ENCODE data around the gene TMEM169.
"Not testable (repeated sequence)": the region's sequence is repeated elsewhere in the genome, so short reads cannot be mapped to it uniquely, and the experiment has no call there.

TMEM169 gene

DNA sequence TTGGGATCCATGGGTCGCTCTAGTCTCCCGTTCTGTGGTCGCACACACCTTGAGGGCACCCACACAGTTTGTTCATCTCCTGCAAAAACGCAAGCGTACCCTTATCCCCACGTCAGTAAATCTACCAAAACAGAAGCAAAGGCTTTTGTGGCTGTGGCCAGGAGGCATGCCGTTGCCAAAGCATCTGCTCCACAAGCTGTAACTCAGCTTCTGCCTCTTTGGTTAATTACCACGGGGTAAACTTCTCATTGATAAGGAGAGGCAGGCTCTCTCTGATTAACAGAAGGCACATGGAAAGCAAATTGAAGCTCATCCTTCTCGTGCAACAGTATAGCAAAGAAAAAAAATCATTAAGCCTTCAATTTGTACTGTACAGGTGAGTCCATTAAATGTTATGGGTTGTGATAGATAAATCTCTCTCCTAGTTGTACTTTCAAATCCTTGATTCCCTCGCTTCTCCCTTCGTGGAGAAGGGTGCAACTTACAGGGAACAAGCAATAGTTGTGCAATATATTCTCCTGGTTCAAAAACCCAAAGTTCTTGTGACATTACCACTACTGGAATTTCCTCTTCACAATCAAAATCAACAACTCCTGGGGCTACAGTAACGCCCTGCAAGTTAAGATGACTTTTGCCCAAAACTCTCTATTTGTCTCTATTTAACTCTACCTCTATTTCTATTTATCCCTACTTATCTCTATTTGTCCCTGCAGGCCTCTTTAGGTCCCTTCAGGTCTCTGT, 10.4 kb upstream of the TMEM169 start:
- no peak for DNase-seq (ENCODE audit: low read depth in 3 of 3)

DNA sequence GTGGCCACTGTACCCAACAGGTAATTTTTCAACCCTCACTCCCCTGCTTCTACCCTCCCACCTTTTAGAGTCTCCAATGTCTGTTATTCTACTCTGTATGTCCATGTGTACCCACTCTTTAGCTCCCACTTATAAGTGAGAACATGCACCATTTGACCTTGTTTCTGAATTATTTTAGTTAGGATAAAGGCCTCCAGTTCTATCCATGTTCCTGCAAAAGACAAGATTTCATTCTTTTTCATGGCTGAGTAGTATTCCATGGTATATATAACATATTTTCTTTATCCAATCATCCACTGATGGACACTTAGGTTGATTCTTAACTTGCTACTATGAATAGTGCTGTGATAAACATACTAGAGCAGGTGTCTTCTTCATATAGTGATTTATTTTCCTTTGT, 9.2 kb upstream of the TMEM169 start:
- DNase-seq (ENCODE audit: low read depth in 3 of 3): no peak

DNA sequence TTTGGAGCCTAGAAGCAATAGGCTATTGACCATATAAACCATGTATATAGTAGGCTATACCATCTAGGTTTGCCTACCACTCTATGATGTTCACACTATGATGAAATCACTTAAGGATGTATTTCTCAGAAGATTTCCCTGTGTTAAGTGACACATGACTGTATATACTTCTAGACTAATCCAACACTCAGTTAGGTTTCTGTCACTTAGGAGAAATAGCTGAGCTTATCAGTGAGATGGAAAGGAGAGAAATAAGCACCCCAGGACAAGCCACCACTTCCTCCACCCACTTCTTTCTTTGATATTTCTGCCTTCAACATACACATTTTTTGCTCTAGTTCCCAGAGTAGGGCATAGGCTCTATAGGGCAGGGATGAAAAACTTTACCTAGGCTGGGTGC, 7.9 kb upstream of the TMEM169 start:
- DNase-seq (ENCODE audit: low read depth in 3 of 3): no peak

DNA sequence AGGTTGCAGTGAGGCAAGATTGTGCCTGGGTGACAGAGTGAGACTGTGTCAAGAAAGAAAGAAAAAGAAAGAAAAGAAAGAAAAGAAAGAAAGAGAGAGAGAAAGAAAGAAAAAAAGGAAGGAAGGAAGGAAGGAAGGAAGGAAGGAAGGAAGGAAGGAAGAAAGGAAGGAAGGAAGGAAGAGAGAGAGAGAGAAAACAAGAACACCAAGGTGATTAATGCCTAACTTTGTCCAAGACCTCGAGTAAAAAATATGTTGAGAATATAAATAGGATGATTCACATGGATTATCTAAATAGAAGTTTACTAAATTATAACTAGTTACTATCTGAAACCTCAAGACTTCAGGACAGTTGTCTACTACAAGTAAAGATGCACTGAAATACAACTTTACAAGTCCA, 7.3 kb upstream of the TMEM169 start:
- DNase-seq (ENCODE audit: low read depth in 3 of 3): no peak

DNA sequence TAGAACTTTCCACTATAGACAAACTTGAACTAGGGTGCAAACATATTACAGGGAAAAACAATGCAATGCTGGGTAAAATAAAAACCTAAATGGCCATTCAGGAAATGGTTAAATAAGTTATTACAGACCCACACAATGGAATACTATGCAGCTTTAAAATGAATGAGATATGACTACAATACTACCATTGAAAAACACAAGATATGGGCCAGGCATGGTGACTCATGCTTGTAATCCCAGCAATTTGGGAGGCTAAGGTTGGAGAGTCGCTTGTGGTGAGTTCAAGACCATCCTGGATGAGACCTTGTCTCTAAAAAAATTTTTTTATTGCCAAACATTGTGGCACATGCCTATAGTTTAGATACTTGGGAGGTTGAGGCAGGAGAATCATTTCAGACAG, 6.9 kb upstream of the TMEM169 start:
- no peak for DNase-seq (ENCODE audit: low read depth in 3 of 3)

DNA sequence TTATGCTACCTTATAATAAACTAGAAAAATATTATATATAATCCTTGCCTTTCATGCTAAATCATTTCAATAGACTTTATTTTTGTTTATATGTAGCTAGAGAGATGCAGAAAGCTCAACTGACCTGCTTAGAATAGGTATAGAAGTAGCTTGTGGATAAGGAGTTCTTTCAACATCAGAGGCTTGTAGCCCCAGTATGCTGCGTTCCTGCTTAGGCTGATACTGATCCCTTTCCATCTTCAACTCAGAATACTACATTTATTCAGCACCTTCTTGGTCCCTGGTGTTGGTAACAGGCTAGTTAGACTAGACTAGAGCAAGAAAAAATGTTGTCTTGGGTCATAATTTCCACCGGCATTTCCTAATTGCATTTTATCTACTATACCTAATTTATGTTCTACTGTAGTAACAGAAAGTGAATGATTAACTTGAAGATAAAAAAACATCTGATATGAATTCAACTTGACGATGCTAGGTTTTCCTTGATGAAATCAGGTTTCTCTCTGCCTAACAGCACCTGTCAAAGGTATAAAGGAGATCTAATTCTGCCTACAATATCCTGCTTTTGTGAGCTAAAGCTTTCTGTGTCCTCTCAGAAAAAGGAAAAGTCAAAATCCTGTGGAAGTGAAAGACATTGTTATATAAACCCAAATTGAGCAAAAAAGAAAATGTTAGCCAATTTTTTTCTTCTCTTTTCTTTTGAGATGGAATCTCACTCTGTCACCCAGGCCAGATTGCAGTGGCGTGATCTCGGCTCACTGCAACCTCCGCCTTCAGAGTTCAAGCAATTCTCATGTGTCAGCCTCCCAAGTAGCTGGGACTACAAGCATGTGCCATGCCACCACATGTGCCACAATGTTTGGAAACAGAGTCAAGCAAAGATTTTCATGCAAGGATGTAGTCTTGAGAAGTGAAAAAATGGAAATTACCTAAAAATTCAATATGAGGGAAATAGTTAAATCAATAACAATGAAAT, 5.9 kb upstream of the TMEM169 start:
- no peak for DNase-seq (ENCODE audit: low read depth in 3 of 3)

DNA sequence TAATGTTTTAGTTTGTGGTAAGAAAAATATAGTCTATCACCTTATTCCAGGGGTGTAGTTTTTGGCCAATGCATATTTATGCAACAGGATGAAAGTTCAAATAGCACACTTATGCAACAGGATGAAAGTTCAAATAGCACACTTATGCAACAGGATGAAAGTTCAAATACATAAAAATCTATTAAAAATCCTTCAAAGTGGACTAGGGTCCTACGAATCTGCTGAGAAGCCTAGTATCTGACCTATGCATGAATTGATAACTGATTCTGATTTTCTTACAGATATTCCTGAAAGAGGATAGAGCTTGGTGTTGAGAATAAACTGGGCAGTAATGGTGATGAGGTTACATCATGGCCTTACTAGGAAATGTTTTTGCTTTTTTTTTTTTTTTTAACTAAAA, 2.9 kb upstream of the TMEM169 start:
- no peak for DNase-seq (ENCODE audit: low read depth in 3 of 3)

DNA sequence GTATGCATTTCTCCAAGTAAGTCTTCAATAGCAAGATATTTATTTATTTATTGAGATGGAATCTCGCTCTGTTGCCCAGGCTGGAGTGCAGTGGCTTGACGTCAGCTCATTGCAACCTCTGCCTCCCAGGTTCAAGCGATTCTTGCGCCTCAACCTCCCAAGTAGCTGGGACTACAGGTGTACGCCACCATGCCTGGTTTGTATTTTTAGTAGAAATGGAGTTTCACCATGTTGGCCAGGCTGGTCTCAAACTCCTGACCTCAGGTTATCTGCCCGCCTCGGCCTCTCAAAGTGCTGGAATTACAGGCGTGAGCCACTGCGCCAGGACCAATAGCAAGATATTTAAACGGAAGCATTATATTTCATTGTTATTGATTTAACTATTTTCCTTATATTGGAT, 1.7 kb upstream of the TMEM169 start:
- DNase-seq (ENCODE audit: low read depth in 3 of 3): not testable (repeated sequence)

DNA sequence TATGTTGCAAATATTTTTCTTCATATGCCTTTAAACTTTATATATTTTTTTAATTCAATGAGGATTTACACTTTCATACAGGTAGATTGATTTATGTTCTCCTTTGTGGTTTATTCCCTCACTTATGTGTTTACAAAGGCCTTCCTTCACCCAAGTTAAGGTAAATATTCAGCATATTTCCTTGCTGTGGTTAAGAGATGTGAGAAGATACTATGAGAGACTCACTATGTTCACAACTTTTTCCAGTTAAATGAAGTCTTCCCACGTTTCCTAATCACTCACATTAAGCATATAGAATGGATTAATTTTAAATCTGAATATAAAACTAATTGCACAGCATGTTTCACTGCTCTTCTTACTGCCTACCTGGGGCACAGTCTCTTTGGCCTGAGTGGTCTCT, 707 bp upstream of the TMEM169 start:
- DNase-seq (ENCODE audit: low read depth in 3 of 3): no peak

DNA sequence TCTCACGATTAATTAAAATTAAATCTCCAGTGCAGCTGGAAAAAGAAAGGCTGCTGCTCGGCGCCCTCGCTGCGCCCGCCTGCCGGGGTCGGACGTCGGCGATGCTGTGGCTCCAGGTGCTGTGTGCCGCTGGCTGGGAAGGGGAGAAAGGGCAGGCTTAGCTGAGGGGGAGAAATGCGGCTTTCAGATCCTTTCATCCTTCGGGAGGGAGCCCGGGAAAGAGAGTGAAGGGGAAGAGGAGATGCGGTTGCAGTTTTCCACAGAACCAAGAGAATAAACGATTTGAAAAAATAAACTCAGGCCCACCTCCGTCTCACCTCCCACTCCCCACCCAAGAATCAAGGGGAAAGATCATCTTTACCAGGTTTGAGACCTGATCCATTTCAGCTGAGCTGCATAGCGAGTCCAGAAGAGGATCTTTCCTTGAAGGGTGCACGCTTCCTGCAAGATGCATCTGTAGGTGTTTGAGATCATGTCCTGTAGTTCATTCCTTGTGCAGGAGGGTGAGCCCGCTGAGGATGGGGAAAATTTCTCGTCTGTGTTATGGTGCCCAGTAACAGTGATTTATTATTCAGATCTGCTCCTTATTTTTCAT, 495 bp downstream of the TMEM169 start:
- DNase-seq (ENCODE audit: low read depth in 3 of 3): no peak

DNA sequence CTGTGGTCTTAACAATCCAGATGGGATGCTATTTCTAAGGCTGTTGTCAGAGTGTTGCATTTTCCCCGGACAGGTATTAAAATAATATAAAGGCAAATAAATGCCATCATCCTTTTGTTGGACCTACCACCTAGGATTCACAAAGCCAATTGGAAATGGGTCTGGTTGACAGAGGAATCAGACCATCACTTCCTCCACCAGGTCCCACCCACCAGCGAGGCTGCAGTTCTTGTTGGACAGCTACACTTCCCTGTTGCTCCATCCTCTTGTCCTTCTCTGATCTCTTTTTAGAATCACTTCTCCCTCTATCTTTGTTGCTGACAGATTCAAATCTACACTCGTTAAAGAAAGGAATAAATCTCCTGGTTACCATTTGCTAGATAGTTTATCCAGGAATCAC, 1.1 kb downstream of the TMEM169 start:
- no peak for DNase-seq (ENCODE audit: low read depth in 3 of 3)

DNA sequence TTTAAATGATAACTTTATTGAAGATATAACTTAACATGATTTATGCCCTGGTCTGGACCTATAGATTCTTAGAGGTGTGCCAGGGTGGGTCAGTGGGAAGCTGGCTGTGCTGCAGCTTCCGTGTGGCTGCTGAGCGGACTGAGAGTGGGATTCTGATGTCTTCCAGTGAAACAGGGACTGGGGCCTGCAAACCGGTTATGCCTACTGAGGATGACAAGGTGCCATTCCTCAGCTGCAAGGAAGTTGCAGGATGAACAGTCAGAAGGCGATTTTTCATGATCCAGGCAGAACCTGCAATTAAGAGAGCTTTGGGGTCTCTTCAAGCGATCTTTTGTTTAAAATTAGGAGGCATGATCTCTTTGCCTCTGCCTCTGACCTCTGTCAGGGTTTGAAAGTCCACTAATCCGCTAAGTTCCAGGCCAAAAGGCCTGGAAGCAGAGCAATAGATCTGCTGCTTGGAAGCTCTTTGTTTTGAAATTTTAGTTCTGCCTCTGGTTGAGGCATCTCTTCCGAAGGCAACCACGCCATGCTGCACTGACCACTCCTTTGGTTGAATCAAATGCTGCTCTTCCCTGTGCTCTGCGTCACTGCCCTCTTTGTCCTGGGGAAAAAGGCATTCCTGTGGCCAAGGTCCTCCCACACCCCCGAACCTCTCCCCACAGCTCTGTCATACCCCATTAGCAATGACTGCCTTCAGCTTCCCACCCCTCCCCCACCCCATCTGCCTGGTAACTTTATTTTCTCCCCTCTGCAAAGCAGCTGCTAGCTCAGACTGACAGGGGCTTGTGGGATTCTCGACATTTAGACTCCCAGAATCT, 2.0 kb downstream of the TMEM169 start:
- DNase-seq (ENCODE audit: low read depth in 3 of 3): no peak

DNA sequence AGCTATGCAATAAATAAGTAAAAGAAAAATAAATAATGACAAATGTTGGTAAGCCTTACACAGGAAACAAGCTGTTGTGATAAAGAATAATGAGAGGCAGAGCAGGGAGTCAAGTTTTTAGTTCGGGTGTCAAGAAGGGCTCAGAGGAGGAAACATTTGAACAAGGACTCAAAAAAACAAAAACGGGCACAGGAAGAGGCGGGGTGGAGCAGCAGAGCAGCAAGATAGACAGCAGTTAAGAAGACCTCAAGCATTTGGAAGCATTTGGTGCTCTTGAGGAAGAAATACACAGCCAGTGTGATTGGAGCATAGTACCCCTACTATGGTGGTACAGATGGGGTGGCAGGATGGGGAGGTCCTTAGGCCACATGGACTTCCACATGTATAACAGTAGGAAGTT, 2.8 kb downstream of the TMEM169 start:
- no peak for DNase-seq (ENCODE audit: low read depth in 3 of 3)

DNA sequence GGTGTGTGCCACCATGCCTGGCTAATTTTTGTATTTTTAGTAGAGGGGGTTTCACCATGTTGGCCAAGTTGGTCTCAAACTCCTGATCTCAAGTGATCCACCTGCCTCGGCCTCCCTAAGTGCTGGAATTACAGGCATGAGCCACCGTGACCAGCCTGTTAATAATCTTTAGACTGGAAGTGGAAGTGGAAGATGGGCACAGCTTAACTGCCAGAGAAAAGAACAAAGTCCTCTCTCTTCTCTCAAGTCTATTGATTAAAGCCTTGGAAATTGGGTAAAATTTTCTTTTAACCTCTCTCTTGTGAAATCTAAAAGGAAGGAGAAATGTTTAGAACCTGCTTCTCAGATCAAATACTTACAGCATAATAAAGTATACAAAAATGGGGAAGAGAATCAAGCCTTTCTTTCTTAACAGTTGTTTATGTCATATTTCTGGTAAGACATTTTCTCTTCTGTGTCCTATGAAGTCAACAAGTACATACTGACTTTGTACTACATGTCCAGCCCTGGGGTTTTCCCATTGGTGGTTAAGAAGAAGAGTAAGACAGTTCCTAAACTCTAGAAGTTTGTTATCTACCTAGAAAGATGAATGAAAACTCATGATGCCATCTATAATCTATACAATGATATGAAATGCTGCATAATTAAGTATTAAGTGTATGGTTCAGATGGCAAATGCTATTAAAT, 4.6 kb downstream of the TMEM169 start:
- no peak for DNase-seq (ENCODE audit: low read depth in 3 of 3)

DNA sequence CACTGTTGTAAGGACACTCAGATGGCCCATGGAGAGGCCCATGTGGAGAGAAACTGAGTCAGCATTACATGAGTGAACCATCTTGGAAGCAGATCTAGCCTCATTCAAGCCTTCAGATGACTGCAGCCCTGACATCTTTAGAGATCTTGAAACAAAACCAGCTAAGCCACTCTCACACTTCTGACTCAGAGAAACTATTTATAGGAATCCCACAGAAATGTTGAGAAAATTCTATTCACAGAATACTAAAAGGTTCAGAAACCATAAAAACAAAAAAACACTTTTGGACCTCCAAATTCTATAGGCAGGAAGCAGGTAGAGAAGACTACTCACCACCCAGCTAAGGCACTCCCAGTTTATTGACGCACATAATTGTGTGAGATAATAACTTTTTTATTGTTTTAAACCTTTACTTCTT, 8.7 kb downstream of the TMEM169 start:
- DNase-seq (ENCODE audit: low read depth in 3 of 3): no peak

DNA sequence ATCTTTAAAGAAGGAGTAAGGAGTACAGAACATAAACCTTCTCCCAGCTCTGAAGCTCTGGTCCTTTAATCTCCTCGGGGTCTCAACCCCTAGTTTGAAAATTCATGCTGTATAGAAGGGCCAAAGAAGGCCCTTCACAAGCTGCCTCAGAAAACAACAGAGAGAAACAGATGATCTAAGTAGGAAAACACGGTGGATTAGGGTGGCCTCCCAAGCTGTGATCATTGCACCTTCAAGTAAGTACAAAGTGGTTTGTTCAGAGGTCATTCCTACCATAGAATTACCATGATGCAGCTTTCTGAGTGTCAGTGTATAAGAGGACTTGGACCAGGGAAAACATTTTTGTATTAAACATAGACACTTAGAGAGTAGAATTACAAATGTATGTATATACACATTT, 10.9 kb downstream of the TMEM169 start:
- DNase-seq (ENCODE audit: low read depth in 3 of 3): no peak

DNA sequence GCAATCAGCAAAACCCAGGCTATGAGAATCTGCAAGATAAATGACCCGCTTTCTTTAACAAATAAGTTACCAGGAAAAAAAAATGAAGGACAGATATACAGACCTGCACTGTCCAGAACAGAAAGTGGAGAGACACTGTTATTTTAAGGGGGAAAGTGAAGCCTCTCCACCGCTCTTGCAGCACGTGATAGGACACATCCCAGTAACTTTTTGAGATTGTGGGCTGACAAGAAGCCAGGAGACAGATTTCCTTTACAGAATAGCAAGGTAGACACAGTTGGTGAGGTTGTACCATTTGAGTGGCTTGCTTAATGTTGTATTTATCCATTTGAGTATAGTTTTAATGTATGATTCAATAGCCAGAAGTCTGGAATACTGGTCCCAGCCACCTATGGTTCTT, 13.0 kb downstream of the TMEM169 start:
- no peak for DNase-seq (ENCODE audit: low read depth in 3 of 3)

DNA sequence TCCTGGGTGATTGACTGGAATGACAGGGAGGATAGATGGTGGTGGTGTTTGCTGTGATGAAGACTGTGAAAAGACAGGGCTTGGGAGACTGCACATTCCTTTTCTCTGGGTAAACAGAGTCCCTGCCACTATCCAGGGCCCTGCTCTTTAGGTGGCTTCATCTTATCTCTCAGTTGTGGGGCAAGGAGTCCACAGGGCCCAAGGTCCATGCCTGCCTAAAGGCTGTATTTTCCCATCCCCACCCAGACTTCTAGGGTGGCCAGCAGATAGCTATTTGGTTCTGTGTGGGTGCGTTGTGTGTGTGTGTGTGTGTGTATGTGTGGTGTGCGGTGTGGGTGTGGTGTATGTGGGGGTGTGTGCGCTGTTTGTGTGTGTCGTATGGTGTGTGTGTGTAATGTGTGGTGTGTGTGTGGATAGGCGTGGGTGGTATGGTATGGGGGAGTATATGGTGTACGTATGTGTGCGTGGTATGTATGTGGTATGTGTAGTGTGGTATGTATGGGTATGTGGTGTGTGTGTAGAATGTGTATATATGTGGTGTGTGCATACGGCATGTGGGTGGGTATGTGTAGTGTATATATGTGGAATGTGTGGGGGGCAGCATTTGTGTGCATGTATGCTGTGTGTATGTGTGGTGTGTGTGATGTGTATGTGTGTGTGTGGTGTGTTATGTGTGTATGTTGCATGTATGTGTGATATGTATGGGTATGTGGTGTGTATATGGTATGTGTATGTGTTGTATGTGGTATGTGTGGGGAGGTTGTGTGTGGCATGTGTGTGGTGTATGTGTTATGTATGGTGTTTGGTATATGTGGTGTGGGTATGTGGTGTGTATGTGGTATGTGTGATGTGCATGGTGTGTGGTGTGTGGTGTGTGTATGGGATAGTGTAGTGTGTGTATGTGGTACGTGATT, 17.0 kb downstream of the TMEM169 start:
- no peak for DNase-seq (ENCODE audit: low read depth in 3 of 3)

DNA sequence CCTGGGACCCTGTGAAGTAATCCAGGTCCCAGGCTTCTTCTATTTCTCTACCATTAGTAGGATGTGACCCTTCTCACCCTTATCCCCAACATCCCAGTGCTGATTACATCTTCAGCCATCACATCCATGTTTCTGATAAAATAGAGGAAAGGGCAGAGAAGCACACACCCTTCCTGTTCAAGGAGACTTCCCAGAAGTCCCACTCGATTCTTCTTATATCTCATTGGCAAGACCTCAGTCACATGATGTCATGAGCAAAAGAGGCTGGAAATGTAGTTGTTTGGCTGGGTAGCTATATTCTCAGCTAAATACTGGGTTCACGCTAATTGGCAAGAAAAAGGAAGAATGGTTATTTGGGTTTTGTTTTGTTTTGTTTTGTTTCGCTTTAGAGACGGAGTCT, 19.4 kb downstream of the TMEM169 start:
- no peak for DNase-seq (ENCODE audit: low read depth in 3 of 3)

DNA sequence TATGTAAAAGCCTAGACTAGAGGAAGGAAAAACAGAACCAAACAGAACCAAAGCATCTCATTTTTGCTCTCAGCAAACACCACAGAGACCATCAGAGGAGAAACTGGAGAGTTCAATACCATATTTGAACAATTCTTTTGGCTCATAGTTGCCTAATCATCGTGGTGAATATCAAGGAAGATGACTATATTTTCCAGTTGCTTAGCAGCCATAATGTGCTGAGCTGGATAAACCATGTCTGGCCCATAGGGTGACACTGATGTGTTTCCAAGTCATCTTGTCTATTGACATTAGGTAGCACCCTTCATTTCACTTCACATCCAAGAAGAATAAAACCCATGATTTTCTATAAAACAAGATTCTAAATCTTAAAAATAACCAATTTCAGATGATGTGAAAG, 21.5 kb downstream of the TMEM169 start:
- no peak for DNase-seq (ENCODE audit: low read depth in 3 of 3)

All from stimulated activated CD4-positive, alpha-beta T cell treated with anti-CD3 and anti-CD28 coated beads, TNF-alpha, amount 100 ng/mL, for 48 hours (primary cell).